SK-N-SH treated with all-trans-retinoic acid at 6 μM for 48 hours (cell line): Measurements from ENCODE around the gene PIGL.

Experiments used
- ATAC-seq: fragments of 200-7000 bp; cut with Tn5 transposase; 3 replicates; pipeline ENCODE4 v1.9.1; 2020; ENCODE audit warnings: mild to moderate bottlenecking, moderate library complexity
- ARNTL ChIP-seq: fragments of 450-650 bp; formaldehyde crosslinking; IDR thresholded peaks from 2 replicates; pipeline ENCODE4 v1.5.0; 2020; ENCODE audit warnings: low read depth, mild to moderate bottlenecking, moderate library complexity, borderline replicate concordance
- BACH2 ChIP-seq: fragments of 250-450 bp; sonication (Bioruptor Pico); IDR thresholded peaks from 2 replicates; pipeline ENCODE4 v1.9.0; 2021; ENCODE audit warnings: mild to moderate bottlenecking, borderline replicate concordance
- CREB5 ChIP-seq: fragments of 250-450 bp; sonication (Bioruptor Pico); IDR thresholded peaks from 2 replicates; pipeline ENCODE4 v1.5.1; 2020; ENCODE audit warnings: low read depth, mild to moderate bottlenecking, moderate library complexity
- CSDC2 ChIP-seq: fragments of 250-450 bp; sonication (Bioruptor Pico); IDR thresholded peaks from 2 replicates; pipeline ENCODE4 v1.5.0; 2020; ENCODE audit warnings: mild to moderate bottlenecking, moderate library complexity
- ESRRG ChIP-seq: fragments of 250-450 bp; sonication (Bioruptor Pico); IDR thresholded peaks from 2 replicates; pipeline ENCODE4 v1.6.1; 2021; ENCODE audit warnings: mild to moderate bottlenecking
- GLIS3 ChIP-seq: fragments of 250-450 bp; sonication (Bioruptor Pico); IDR thresholded peaks from 2 replicates; pipeline ENCODE4 v1.5.0; 2020; ENCODE audit warnings: mild to moderate bottlenecking, moderate library complexity
- ISL1 ChIP-seq: fragments of 250-450 bp; sonication (Bioruptor Pico); IDR thresholded peaks from 2 replicates; pipeline ENCODE4 v2.1.2; 2022; ENCODE audit warnings: mild to moderate bottlenecking, moderate library complexity
- OSR1 ChIP-seq: fragments of 250-450 bp; sonication (Bioruptor Pico); IDR thresholded peaks from 2 replicates; pipeline ENCODE4 v1.8.0; 2022; ENCODE audit warnings: moderate library complexity, mild to moderate bottlenecking, inconsistent platforms
- PATZ1 ChIP-seq: fragments of 250-450 bp; sonication (Bioruptor Pico); IDR thresholded peaks from 2 replicates; pipeline ENCODE4 v1.8.0; 2020; ENCODE audit warnings: mild to moderate bottlenecking, moderate library complexity, borderline replicate concordance
- POU6F1 ChIP-seq: fragments of 250-450 bp; sonication (Bioruptor Pico); IDR thresholded peaks from 2 replicates; pipeline ENCODE4 v1.8.0; 2021; ENCODE audit warnings: low read depth, mild to moderate bottlenecking, moderate library complexity, borderline replicate concordance
- PPARA ChIP-seq: fragments of 250-450 bp; sonication (Bioruptor Pico); IDR thresholded peaks from 2 replicates; pipeline ENCODE4 v1.5.0; 2020; ENCODE audit warnings: mild to moderate bottlenecking, borderline replicate concordance
- RARB ChIP-seq: fragments of 250-450 bp; sonication (Bioruptor Pico); IDR thresholded peaks from 2 replicates; pipeline ENCODE4 v1.8.0; 2021; ENCODE audit warnings: mild to moderate bottlenecking, moderate library complexity
- SNAI2 ChIP-seq: fragments of 250-450 bp; sonication (Bioruptor Pico); IDR thresholded peaks from 2 replicates; pipeline ENCODE4 v1.5.0; 2020; ENCODE audit warnings: mild to moderate bottlenecking, moderate library complexity
- TCF4 ChIP-seq: fragments of 250-450 bp; sonication (Bioruptor Pico); IDR thresholded peaks from 2 replicates; pipeline ENCODE4 v1.8.0; 2021; ENCODE audit warnings: mild to moderate bottlenecking, moderate library complexity, borderline replicate concordance
- TOX ChIP-seq: fragments of 250-450 bp; sonication (Bioruptor Pico); IDR thresholded peaks from 2 replicates; pipeline ENCODE4 v1.8.0; 2021; ENCODE audit warnings: mild to moderate bottlenecking, moderate library complexity, borderline replicate concordance
- ZC3H10 ChIP-seq: fragments of 250-450 bp; sonication (Bioruptor Pico); IDR thresholded peaks from 2 replicates; pipeline ENCODE4 v1.5.1; 2021; ENCODE audit warnings: mild to moderate bottlenecking, moderate library complexity
- ZFP3 ChIP-seq: fragments of 250-450 bp; sonication (Bioruptor Pico); IDR thresholded peaks from 2 replicates; pipeline ENCODE4 v1.5.0; 2020; ENCODE audit warnings: mild to moderate bottlenecking, moderate library complexity
- ZFP30 ChIP-seq: fragments of 450-650 bp; formaldehyde crosslinking; IDR thresholded peaks from 2 replicates; pipeline ENCODE4 v1.5.0; 2022; ENCODE audit warnings: mild to moderate bottlenecking, moderate library complexity
- ZNF565 ChIP-seq: fragments of 450-650 bp; formaldehyde crosslinking; conservative IDR thresholded peaks from 2 replicates; pipeline ENCODE4 v1.5.0; 2020; ENCODE audit warnings: low read depth, mild to moderate bottlenecking, moderate library complexity
- ZNF70 ChIP-seq: fragments of 450-650 bp; formaldehyde crosslinking; IDR thresholded peaks from 2 replicates; pipeline ENCODE4 v1.5.0; 2020; ENCODE audit warnings: mild to moderate bottlenecking, moderate library complexity
- ZNF8 ChIP-seq: fragments of 450-650 bp; formaldehyde crosslinking; IDR thresholded peaks from 2 replicates; pipeline ENCODE4 v1.5.0; 2020; ENCODE audit warnings: mild to moderate bottlenecking, moderate library complexity
- TF ChIP-seq, protein P1 (sequence below): fragments of 250-450 bp; sonication (Bioruptor Pico); IDR thresholded peaks from 2 replicates; pipeline ENCODE4 v1.5.0; 2020; ENCODE audit warnings: mild to moderate bottlenecking, moderate library complexity

PIGL gene

GRCh38 chr17:16277163-16277562, 60.2 kb downstream of the PIGL start:
- ATAC-seq: no peak
- no peak for TF ChIP-seq PPARA (CRISPR knock-in tag)
- TF ChIP-seq, all 23 proteins: peak for 0

DNA sequence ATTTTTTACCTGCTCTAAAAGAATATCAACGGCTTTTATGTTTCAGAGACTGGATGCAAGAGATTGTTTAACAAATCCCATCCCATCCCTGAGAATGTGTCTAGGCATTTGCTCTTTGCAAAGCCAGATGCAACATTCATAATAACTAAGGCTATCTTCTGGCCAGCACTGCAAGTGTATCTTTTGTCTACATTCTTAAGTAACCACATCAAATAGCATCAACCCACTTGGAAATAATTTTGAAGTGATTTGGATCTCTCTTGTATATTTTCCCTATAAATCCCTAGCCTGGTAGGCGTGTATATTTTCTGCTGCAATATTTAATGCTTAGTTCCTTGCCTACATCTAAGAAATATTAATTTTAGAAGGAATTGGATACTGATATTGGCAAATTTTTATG, 64.3 kb downstream of the PIGL start:
- ATAC-seq: peak; percentile 35

DNA sequence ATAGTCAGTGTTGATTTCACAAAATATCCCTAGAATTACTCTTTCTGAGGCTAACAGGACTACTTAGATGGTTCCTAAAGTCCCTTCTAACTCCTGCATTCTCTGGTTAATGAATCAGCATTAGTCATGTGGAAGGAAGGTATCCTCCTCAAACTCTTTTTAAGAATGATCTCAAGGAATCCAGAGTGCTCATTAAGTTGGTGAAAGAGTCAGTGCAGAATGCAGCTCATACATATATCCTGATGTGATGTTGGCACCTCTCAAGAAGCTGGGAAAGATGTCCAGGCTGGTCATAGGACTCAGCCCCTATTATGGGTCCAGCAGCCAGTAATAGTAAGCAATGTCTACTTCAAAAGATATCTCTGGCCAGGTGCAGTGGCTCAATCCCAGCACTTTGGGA, 65.5 kb downstream of the PIGL start:
- TF ChIP-seq TOX (CRISPR knock-in tag) (no peak), PPARA (CRISPR knock-in tag) (no peak), ZC3H10 (CRISPR knock-in tag) (no peak), ZNF70 (CRISPR knock-in tag) (no peak), TCF4 (no peak), ZNF8 (no peak), RARB (no peak), ZNF565 (CRISPR knock-in tag) (no peak)
- ATAC-seq: peak; percentile 12

More for the DNA sequence above, 64.3 kb downstream of the PIGL start:
- TF ChIP-seq ARNTL (CRISPR knock-in tag) (no peak), ZFP3 (CRISPR knock-in tag) (no peak), RARB (no peak), CSDC2 (no peak), TCF4 (no peak), BACH2 (CRISPR knock-in tag) (no peak), ISL1 (CRISPR knock-in tag) (no peak), SNAI2 (CRISPR knock-in tag) (no peak), POU6F1 (no peak), ZNF70 (CRISPR knock-in tag) (no peak), PATZ1 (CRISPR knock-in tag) (no peak), CREB5 (CRISPR knock-in tag) (no peak), ZNF8 (no peak), ZNF565 (CRISPR knock-in tag) (no peak), ZFP30 (no peak), ZC3H10 (CRISPR knock-in tag) (no peak)
- TF ChIP-seq, protein P1, sequence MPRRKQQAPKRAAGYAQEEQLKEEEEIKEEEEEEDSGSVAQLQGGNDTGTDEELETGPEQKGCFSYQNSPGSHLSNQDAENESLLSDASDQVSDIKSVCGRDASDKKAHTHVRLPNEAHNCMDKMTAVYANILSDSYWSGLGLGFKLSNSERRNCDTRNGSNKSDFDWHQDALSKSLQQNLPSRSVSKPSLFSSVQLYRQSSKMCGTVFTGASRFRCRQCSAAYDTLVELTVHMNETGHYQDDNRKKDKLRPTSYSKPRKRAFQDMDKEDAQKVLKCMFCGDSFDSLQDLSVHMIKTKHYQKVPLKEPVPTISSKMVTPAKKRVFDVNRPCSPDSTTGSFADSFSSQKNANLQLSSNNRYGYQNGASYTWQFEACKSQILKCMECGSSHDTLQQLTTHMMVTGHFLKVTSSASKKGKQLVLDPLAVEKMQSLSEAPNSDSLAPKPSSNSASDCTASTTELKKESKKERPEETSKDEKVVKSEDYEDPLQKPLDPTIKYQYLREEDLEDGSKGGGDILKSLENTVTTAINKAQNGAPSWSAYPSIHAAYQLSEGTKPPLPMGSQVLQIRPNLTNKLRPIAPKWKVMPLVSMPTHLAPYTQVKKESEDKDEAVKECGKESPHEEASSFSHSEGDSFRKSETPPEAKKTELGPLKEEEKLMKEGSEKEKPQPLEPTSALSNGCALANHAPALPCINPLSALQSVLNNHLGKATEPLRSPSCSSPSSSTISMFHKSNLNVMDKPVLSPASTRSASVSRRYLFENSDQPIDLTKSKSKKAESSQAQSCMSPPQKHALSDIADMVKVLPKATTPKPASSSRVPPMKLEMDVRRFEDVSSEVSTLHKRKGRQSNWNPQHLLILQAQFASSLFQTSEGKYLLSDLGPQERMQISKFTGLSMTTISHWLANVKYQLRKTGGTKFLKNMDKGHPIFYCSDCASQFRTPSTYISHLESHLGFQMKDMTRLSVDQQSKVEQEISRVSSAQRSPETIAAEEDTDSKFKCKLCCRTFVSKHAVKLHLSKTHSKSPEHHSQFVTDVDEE: no peak

DNA sequence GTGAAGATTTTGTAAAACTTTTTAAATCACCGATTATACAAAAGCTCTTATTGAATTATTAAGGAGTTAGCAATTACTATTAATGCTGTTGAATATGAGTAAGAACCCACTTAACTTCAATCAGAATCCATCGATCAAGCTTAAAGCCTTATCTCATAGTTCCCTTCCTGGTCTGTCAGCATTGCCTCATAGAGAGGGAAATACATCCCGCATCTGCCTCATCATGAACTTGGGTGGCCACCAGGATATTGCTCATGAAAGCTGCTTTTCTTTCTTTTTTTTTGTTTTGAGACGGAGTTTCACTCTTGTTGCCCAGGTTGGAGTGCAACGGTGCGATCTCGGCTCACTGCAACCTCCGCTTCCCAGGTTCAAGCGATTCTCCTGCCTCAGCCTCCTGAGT, 66.7 kb downstream of the PIGL start:
- ATAC-seq: no peak
- TF ChIP-seq ISL1 (CRISPR knock-in tag): no peak
- TF ChIP-seq ZFP3 (CRISPR knock-in tag): no peak
- TF ChIP-seq ESRRG: no peak
- no peak for TF ChIP-seq ZFP30

- TF ChIP-seq ZNF8 (no peak), GLIS3 (CRISPR knock-in tag) (no peak), OSR1 (CRISPR knock-in tag) (no peak), POU6F1 (no peak), SNAI2 (CRISPR knock-in tag) (no peak), PATZ1 (CRISPR knock-in tag) (no peak), ESRRG (no peak), PPARA (CRISPR knock-in tag) (no peak), ZNF70 (CRISPR knock-in tag) (no peak), ZC3H10 (CRISPR knock-in tag) (no peak), BACH2 (CRISPR knock-in tag) (no peak), ZNF565 (CRISPR knock-in tag) (no peak), ZFP3 (CRISPR knock-in tag) (no peak), TOX (CRISPR knock-in tag) (no peak), ISL1 (CRISPR knock-in tag) (no peak), CSDC2 (no peak; the same call in 1 of the 2 replicates)
- ATAC-seq: no peak
Observed at GRCh38 chr17:16285646-16286008, 68.6 kb downstream of the PIGL start.
